NT2/D1 (cell line): ENCODE results near the gene TRIM69.

Experiments used
- SUZ12 ChIP-seq: IDR thresholded peaks from 2 replicates; pipeline ENCODE4 v1.6.1; 2011; ENCODE audit not compliant: insufficient read length, insufficient read depth; ENCODE audit errors: extremely low read depth
- ZNF274 ChIP-seq: IDR thresholded peaks from 2 replicates; pipeline ENCODE4 v1.6.1; 2011; ENCODE audit warnings: mild to moderate bottlenecking, low read depth, low read length

DNA sequence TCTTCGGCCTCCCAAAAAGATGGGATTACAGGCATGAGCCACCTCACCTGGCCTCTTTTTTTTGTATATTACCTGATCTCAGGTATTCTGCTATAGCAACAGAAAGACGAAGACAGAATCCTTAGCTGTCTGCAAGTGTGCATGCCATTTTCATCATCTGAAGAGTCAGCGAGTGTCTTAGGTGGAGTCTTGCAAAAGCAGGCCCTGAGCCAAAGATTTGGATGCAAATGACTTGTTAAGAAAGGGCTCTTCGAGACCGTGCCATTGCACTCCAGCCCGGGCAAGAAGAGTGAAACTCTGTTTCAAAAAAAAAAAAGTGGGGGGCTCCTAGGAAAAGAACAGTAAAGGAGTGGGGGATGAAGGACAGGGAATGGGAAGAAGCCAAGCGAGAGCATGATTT is 10.2 kb upstream of the TRIM69 start:
- no peak for TF ChIP-seq SUZ12
- no peak for TF ChIP-seq ZNF274
